ENCODE measurements around the gene MTHFD1L.
"Not testable (repeated sequence)": the region's sequence is repeated elsewhere in the genome, so short reads cannot be mapped to it uniquely, and the experiment has no call there.

The MTHFD1L gene

GRCh38 chr6:151034825-151035781, 169.6 kb downstream of the MTHFD1L start:
- Histone ChIP-seq H3K4me3 (ENCODE audit: low read length) (no peak overlapping the region), H3K36me3 (ENCODE audit: control insufficient read depth, low read length) (peaks cover 53% of the 10 kb centered on the region), H3K9me3 (ENCODE audit: control insufficient read depth, insufficient read depth, low read length) (no peaks in the 10 kb centered on the region), H3K4me2 (ENCODE audit: low read length) (no peak overlapping the region), H3K27ac (ENCODE audit: low read depth, low read length) (no peak overlapping the region), H4K20me1 (ENCODE audit: control insufficient read depth, insufficient read depth, low read depth, low read length) (no peaks in the 10 kb centered on the region), H3K79me2 (ENCODE audit: control insufficient read depth, low read length) (no peaks in the 10 kb centered on the region), H3F3A (ENCODE audit: control insufficient read depth, insufficient read depth) (no peaks in the 10 kb centered on the region), H3K4me1 (ENCODE audit: control insufficient read depth, low read length) (no peaks in the 10 kb centered on the region), H3K9me2 (replicated peaks; ENCODE audit: control insufficient read depth, low read length) (no peaks in the 10 kb centered on the region), H3K27me3 (ENCODE audit: control insufficient read depth, low read length) (no peaks in the 10 kb centered on the region)
- TF ChIP-seq CTCF (IDR thresholded peaks at IDR 0.05; ENCODE audit: low read depth, low read length, poor library complexity, severe bottlenecking) (no peak), EZH2phosphoT487 (IDR thresholded peaks at IDR 0.05; ENCODE audit: borderline replicate concordance, low read length) (no peak)

DNA sequence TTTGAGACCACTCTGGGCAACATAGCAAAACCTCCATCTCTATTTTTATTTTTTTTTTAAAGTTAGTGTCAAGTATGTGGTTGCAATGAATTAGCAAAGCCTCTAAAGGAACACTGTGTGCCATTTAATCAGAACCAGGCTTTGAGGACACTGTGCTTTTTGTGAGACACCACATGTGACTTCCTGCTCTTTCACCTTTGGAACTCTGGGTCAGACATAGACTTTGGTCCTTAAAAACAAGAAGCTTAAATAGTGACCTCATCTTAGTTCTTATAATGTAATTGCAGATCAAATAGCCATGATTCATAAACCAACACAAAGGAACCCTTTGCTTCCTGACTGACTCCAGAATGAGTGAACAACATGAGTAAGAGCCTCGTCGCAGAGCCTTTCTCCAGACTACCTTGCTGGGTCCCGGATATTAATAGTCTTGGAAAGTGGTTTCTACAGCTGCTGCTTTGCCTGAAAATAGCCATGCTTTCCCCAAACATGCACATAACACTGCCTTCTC, 170.8 kb downstream of the MTHFD1L start:
- H3K4me2 ChIP-seq (ENCODE audit: low read length); H4K20me1 ChIP-seq (ENCODE audit: control insufficient read depth, insufficient read depth, low read depth, low read length); H3K9me3 ChIP-seq (ENCODE audit: control insufficient read depth, insufficient read depth, low read length); H3K4me3 ChIP-seq (ENCODE audit: low read length); H3K27me3 ChIP-seq (ENCODE audit: control insufficient read depth, low read length); H3K27ac ChIP-seq (ENCODE audit: low read depth, low read length); H3K4me1 ChIP-seq (ENCODE audit: control insufficient read depth, low read length); H3K9me2 ChIP-seq (replicated peaks; ENCODE audit: control insufficient read depth, low read length); H3K79me2 ChIP-seq (ENCODE audit: control insufficient read depth, low read length); H3F3A ChIP-seq (ENCODE audit: control insufficient read depth, insufficient read depth): not testable (repeated sequence)
- H3K36me3 ChIP-seq (ENCODE audit: control insufficient read depth, low read length): peaks cover 53% of the 10 kb centered on the region

GRCh38 chr6:151036869-151037680, 171.6 kb downstream of the MTHFD1L start:
- H3F3A ChIP-seq (ENCODE audit: control insufficient read depth, insufficient read depth): no peaks in the 10 kb centered on the region
- H3K9me3 ChIP-seq (ENCODE audit: control insufficient read depth, insufficient read depth, low read length): no peaks in the 10 kb centered on the region
- H3K4me2 ChIP-seq (ENCODE audit: low read length): no peak overlapping the region
- no peaks in the 10 kb centered on the region for H3K9me2 ChIP-seq (replicated peaks; ENCODE audit: control insufficient read depth, low read length)
- H3K79me2 ChIP-seq (ENCODE audit: control insufficient read depth, low read length): no peaks in the 10 kb centered on the region
- no peak for TF ChIP-seq CTCF (IDR thresholded peaks at IDR 0.05; ENCODE audit: low read depth, low read length, poor library complexity, severe bottlenecking)
- TF ChIP-seq EZH2phosphoT487 (IDR thresholded peaks at IDR 0.05; ENCODE audit: borderline replicate concordance, low read length): no peak
- no peaks in the 10 kb centered on the region for H3K27me3 ChIP-seq (ENCODE audit: control insufficient read depth, low read length)
- no peak overlapping the region for H3K27ac ChIP-seq (ENCODE audit: low read depth, low read length)
- H3K36me3 ChIP-seq (ENCODE audit: control insufficient read depth, low read length): peaks cover 52% of the 10 kb centered on the region
- no peaks in the 10 kb centered on the region for H3K4me1 ChIP-seq (ENCODE audit: control insufficient read depth, low read length)
- no peaks in the 10 kb centered on the region for H4K20me1 ChIP-seq (ENCODE audit: control insufficient read depth, insufficient read depth, low read depth, low read length)
- H3K4me3 ChIP-seq (ENCODE audit: low read length): no peak overlapping the region

All from DOHH2 (cell line).